Rectal smooth muscle tissue (tissue), 1 donor: ENCODE measurements around the gene PCCA.

ENCODE experiments used
- H3K27ac ChIP-seq: one replicate; pipeline ENCODE4 v1.7.0; 2013; ENCODE audit warnings: low read depth, low read length, inconsistent platforms
- H3K27me3 ChIP-seq: one replicate; pipeline ENCODE4 v1.7.0; 2013; ENCODE audit warnings: low read length; ENCODE audit not compliant: control insufficient read depth, insufficient read depth
- H3K36me3 ChIP-seq: one replicate; pipeline ENCODE4 v1.7.0; 2013; ENCODE audit warnings: low read length; ENCODE audit not compliant: control insufficient read depth, insufficient read depth
- H3K4me1 ChIP-seq: one replicate; pipeline ENCODE4 v1.7.0; 2013; ENCODE audit warnings: low read length; ENCODE audit not compliant: control insufficient read depth, insufficient read depth
- H3K4me3 ChIP-seq: one replicate; pipeline ENCODE4 v1.7.0; 2013; ENCODE audit warnings: low read length
- H3K9ac ChIP-seq: one replicate; pipeline ENCODE4 v1.7.0; 2013; ENCODE audit warnings: low read length

Gene PCCA

GRCh38 chr13:100510208-100510957 is 421.5 kb downstream of the PCCA start:
- Histone ChIP-seq H3K4me1 (no peaks in the 10 kb centered on the region), H3K27ac (no peak overlapping the region), H3K36me3 (no peaks in the 10 kb centered on the region), H3K9ac (no peak overlapping the region), H3K4me3 (no peak overlapping the region), H3K27me3 (no peaks in the 10 kb centered on the region)

DNA sequence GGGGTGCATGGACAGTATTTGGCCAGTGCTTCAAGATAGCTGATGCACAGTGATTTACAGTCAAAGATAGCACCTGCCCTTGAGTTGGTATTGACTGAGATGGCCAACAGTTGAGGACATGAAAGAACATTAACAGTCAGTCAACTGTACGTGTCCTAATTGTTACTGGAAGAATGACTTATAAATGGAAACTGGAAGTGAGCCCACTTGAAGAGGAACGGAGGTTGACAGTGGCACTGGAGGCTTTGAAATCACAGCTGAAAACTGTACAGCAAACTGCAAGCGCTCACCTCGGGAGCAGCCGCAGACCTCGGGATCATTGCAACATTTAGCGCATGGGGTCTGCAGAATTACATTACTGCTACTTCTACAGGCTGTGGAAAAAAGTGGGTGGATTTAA is 422.6 kb downstream of the PCCA start:
- Histone ChIP-seq H3K4me3 (no peak overlapping the region), H3K27me3 (no peaks in the 10 kb centered on the region), H3K9ac (no peak overlapping the region), H3K36me3 (no peaks in the 10 kb centered on the region), H3K4me1 (no peaks in the 10 kb centered on the region), H3K27ac (no peak overlapping the region)

DNA sequence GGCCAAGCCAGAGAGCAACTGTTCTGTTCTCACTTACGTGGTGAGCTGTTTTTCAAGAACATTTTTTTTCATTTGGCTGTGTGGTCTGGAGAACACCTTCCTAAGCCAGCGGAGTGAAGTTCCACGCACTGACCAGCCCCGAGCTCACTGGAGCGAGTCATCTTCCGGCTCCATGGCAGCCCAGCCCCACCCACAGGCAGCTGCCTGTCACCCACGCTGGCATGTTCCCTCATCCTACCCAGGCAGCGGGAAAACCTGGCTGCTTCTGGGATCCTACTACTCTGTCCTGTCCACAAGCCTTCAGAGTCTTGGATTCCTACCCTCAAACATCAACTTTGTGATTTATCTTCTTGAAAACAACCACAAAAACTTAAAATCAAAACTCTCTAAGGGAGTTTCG is 423.5 kb downstream of the PCCA start:
- Histone ChIP-seq H3K9ac (no peak overlapping the region), H3K27me3 (no peaks in the 10 kb centered on the region), H3K36me3 (no peaks in the 10 kb centered on the region), H3K27ac (no peak overlapping the region), H3K4me1 (no peaks in the 10 kb centered on the region), H3K4me3 (no peak overlapping the region)

DNA sequence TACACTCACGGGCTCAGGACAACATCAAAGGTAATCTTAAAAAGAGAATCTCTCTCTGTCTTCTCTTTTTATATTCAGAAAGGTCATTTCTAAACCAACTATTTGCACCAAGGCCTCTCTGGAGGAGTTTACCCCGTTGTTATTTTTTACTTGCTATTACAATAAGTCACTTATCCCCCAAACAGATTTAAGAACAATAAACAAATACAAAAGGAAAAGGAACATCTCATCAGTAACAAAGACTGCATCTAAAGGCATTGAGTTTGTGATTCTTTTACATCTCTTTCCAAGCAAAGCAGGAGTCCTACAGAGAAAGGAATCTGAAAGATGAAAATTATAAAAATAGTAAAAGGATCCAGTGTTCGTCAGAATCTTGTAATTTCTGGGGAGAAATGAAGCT is 424.3 kb downstream of the PCCA start:
- no peaks in the 10 kb centered on the region for H3K27me3 ChIP-seq
- H3K4me1 ChIP-seq, result no peaks in the 10 kb centered on the region
- no peak overlapping the region for H3K27ac ChIP-seq
- no peak overlapping the region for H3K9ac ChIP-seq
- H3K4me3 ChIP-seq, result no peak overlapping the region
- no peaks in the 10 kb centered on the region for H3K36me3 ChIP-seq

DNA sequence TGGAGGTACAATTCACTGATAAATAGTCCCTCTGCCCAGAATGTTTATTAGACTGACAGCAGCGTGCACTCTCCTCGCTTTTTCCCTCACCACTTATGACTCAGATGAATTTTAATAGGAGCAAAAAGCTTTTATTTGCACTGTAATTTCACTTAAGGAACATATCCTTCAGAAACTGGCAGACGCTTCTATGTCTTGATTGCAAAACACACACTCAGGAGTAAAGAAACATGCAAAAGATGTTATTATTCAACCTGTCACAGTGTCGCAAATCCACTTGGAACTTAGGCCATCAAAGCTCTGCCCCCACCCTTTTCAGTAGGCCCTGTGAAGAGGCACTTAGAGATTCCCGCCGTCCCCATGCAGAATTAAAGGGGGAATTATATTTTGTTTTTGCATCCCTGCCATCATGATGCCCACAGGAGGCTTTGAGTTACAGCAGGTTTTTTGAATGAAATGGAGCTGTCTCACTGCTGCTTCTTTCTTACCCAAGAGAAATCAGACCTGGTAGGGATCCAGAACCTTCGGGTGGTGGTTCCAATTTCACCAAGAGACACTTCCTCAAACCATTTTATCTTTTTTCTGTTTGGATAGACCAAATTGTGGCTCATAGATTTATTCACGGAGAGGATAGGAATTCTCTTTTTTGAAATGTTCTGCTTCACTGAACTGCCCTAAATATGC is 425.2 kb downstream of the PCCA start:
- Histone ChIP-seq H3K36me3 (no peaks in the 10 kb centered on the region), H3K9ac (no peak overlapping the region)

DNA sequence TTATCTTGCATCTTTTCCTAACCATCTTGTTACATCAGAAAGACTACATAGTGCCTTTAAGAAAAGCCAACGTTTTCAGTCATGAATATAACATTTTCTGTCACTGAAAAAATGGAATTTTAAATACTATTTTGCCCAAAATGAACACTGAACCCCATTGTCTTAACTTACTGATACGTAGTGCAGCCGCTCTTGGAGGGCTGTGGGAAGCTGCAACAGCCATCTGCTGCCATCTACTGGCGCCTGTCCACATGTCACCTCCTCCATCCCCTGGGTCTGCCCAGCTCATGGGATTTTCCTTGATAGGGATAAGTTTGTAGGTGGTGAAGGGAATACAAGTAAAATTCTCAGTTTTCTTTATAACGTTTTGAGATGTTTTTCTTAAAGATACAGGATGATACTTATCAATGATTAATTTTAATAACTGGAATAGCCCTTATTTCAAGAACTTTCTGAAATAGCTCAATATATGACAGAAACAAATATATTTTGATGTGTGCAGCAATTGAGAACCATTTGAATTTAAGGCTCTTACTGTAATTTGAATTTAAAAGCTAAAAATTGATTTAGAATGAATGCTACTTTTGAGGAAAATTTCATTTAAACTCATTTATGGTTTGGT is 426.0 kb downstream of the PCCA start:
- Histone ChIP-seq H3K27ac (no peak overlapping the region), H3K4me3 (no peak overlapping the region), H3K36me3 (no peaks in the 10 kb centered on the region), H3K4me1 (no peaks in the 10 kb centered on the region), H3K27me3 (no peaks in the 10 kb centered on the region), H3K9ac (no peak overlapping the region)

More for the DNA sequence above, 425.2 kb downstream of the PCCA start:
- Histone ChIP-seq H3K4me1 (no peaks in the 10 kb centered on the region), H3K27ac (no peak overlapping the region), H3K4me3 (no peak overlapping the region), H3K27me3 (no peaks in the 10 kb centered on the region)

- no peaks in the 10 kb centered on the region for H3K4me1 ChIP-seq
- H3K27me3 ChIP-seq, result no peaks in the 10 kb centered on the region
- H3K27ac ChIP-seq, result no peak overlapping the region
- no peak overlapping the region for H3K9ac ChIP-seq
- H3K36me3 ChIP-seq, result no peaks in the 10 kb centered on the region
- H3K4me3 ChIP-seq, result no peak overlapping the region
Measured at GRCh38 chr13:100515410-100515800, 426.5 kb downstream of the PCCA start.

GRCh38 chr13:100517135-100517534 is 428.2 kb downstream of the PCCA start:
- H3K36me3 ChIP-seq, result no peaks in the 10 kb centered on the region
- no peak overlapping the region for H3K4me3 ChIP-seq
- no peak overlapping the region for H3K27ac ChIP-seq
- no peaks in the 10 kb centered on the region for H3K27me3 ChIP-seq
- no peak overlapping the region for H3K9ac ChIP-seq
- H3K4me1 ChIP-seq, result no peaks in the 10 kb centered on the region

DNA sequence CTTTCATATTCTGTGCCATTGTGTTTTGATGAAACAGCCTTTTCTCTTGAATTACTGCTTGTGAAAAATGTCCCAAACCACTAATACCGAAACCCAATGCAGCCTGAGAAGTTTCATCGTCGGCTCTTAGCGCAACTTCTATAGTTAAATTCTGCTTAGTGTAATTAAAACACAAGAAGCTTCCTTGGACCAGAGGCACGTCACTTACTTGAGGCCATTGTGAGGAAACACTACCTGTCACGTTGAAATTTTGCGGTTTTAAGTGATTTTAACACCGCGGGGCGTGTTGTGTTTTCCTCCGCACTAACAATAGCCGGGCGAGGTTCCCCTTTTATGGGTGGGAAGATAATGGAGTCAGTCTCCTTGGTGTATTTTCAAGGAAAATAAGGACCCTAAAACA is 428.8 kb downstream of the PCCA start:
- Histone ChIP-seq H3K4me1 (no peaks in the 10 kb centered on the region), H3K36me3 (no peaks in the 10 kb centered on the region), H3K9ac (no peak overlapping the region), H3K27me3 (no peaks in the 10 kb centered on the region), H3K4me3 (no peak overlapping the region), H3K27ac (no peak overlapping the region)

DNA sequence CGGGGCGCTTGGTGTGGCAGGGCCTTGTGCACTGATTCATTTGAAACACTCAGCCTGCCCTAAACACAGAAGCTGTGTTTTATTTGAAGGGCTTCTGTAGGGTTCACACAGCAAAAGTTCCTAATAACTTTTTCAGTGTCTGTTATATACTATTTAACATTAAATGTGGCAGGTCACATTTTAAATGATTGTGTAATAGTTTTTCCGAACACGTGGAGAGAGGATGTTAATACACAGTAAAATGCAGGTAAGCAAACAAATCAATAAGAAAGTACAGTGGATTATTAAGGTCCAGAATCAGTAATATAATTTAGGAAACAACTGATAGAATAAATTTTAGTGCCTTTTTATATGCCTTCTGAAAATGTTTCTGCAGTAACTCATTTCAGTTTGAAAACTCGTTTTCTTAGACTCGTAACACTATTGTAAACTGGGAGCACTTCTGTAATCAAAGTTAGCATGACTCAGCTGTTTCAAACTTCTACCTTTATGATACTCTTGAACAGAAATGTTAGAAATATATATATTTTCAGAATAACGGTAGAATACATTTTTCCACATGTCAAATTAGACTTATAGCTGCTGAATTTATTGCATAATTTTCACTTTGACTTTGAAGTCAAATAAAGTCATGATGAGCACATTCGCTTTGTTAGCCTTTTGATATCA is 429.6 kb downstream of the PCCA start:
- no peaks in the 10 kb centered on the region for H3K4me1 ChIP-seq
- no peaks in the 10 kb centered on the region for H3K36me3 ChIP-seq
- no peak overlapping the region for H3K4me3 ChIP-seq
- H3K9ac ChIP-seq, result no peak overlapping the region
- H3K27me3 ChIP-seq, result no peaks in the 10 kb centered on the region
- no peak overlapping the region for H3K27ac ChIP-seq

DNA sequence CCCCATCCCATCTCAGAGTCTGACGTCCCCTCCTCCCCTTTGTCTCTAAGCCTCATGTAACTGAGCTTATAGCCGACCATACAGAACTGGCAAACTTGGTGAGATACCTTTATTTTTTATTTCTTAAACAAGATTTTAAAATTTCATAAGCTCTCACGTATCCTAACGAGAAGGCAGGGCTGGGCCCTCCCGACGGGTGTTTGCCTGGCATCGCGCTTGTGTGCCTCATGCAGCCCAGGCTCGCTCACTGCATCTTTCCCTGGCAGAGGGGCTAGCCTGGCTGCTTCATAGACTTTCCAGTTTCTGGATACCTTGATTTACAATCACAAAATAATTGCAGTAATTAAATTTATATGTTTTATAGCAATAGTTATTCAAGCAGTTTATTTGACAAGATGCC is 430.7 kb downstream of the PCCA start:
- Histone ChIP-seq H3K4me1 (no peaks in the 10 kb centered on the region), H3K4me3 (no peak overlapping the region), H3K9ac (no peak overlapping the region), H3K27me3 (no peaks in the 10 kb centered on the region), H3K27ac (no peak overlapping the region), H3K36me3 (no peaks in the 10 kb centered on the region)
